NCI-H1694 (cell line): Measurements from ENCODE around the gene C10orf67.

ENCODE experiments used
- DNase-seq: peaks from one replicate; lab custom pipeline; 2025; lab: John Stamatoyannopoulos, UW

C10orf67 gene

DNA sequence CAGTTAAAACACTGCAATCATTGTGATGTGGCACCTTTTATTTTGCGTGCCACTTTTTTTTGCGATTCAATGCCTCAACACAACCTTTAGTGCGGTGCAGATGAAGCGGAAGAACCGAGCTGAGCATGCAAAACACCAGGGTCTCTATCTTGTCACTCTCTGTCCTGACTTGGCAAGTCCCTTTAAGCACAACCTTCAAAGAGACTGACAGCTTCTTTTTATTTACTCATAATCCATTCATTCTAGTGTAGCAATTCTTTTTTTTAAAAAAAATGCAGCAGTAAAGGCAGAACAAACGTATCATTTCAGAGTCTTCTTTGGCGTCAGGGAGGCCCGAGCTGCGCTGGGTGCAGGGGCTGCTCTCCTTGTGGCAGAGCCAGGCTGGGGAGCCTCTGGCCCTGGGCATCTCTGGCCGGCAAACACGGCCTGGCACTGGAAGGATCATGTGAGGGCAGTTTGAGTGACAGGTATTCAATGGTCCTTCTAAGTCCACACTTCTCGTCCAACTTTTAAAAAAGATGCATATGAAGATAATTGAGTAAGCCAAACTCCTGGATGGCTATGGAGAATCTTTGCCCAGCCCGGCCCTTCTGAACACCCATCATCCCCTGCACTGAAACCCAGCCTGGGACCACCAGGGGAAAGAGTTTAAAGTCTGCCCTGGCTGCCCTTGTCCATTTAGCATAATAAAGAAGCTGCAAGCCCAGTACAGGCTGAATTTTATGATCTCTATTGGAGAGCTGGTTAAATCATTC, 148.6 kb downstream of the C10orf67 start:
- no peak for DNase-seq

DNA sequence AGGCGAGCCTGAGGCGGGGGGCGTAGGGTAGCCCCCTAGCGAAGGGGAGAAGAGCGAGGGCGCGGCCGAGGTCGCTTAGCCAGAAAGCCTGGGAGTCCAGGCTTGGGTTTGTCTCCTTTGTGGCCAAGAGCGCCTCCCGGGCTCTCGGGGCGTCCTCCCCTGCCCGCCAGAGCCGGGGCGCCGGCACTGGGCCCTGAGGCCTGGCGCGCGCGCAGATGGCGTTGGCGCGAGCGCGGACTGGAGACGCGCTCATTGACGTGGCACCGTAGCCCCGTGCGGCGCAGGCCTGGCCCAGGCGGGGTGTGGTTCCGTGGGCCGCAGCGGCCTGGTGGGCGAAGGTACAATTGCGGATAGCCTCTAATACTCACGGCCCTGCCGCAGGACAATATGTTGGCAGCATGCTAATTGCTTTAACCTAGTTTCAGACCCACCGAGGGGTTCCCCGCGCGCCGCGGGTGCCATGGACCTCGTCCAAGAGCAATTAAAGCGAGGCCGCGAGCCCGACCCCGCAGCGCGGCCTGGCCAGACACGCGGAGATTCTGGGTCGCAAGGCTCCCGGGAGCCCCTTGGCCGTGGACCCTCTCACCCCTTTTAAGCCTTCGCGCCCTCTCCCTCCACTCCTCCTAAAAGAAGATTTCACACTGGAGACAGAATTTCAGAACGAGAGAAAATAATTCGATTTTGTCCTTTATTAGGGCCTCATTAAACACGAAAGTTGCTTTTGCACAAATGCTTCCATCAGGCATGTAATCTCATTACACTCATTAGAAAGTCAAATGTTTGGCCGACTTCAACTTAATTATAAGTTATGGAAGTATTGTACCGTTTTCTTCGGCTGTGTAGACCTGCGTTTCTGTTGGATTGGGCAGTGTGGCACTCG, 149.4 kb downstream of the C10orf67 start:
- no peak for DNase-seq

DNA sequence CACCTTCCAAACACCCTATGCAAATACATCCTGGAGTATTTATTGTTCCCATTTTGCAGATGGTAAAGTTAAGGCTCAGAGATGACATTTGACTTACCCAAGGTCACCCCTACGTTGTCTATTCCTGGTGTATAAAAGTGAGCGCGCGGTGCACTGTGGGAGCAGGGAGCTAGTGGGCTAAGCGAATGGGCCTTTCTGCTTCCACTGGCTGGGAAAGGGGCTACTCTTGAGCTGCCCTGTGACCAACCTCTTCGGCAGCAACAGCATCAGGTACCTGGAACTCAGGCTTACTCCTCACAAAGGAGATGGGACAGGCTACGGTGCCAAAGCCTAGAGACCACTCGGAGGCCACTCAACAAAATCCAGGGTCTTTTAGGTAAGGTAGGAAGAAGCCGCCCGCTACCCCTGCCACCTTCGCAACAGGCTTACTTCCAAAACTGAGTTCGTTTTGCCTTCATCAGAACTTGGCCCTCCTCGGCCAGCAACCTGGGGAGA, 150.1 kb downstream of the C10orf67 start:
- no peak for DNase-seq

DNA sequence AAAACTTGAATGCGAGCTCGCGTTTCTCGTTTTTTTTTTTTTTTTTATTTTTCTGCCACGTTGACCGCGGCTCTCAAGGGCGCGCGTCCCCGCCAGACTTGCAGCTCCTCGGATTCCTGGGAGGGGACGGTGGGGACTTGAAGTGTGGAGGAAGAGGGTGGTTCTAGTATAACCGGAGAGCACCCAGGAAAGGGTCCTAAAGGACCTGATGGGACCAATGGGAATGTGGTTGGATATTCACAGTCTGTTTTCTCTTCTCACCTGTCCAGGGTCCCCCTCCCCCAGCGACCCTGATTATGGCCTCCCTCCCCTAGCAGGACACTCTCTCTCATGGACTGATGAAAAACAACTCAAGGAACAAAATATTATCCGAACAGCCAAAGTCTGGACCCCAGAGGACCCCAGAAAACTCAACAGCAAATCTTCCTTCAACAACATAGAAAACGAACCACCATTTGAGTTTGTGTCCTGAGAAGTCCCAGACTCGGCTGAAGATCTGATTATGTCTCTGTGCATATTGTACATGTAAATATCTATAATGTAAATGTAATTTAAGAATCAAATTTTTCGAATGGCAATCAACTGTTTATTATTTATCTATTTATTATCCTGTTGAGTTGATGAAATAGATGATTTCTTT, 151.0 kb downstream of the C10orf67 start:
- DNase-seq = no peak

DNA sequence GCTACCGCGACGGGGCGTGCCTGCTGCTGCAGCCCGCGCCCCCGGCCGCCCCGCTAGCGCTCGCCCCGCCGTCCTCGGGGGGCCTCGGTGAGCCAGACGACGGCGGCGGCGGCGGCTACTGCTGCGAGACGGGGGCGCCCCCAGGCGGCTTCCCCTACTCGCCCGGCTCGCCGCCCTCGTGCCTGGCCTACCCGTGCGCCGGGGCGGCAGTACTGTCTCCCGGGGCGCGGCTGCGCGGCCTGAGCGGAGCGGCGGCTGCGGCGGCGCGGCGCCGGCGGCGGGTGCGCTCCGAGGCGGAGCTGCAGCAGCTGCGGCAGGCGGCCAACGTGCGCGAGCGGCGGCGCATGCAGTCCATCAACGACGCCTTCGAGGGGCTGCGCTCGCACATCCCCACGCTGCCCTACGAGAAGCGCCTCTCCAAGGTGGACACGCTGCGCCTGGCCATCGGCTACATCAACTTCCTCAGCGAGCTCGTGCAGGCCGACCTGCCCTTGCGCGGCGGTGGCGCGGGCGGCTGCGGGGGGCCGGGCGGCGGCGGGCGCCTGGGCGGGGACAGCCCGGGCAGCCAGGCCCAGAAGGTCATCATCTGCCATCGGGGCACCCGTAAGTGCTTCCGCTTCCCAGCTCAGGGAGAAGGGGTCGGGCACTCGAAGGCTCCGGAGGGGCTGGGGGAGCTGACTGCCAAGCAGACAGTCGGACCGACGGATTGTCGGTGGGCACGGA, 151.7 kb downstream of the C10orf67 start:
- no peak for DNase-seq

DNA sequence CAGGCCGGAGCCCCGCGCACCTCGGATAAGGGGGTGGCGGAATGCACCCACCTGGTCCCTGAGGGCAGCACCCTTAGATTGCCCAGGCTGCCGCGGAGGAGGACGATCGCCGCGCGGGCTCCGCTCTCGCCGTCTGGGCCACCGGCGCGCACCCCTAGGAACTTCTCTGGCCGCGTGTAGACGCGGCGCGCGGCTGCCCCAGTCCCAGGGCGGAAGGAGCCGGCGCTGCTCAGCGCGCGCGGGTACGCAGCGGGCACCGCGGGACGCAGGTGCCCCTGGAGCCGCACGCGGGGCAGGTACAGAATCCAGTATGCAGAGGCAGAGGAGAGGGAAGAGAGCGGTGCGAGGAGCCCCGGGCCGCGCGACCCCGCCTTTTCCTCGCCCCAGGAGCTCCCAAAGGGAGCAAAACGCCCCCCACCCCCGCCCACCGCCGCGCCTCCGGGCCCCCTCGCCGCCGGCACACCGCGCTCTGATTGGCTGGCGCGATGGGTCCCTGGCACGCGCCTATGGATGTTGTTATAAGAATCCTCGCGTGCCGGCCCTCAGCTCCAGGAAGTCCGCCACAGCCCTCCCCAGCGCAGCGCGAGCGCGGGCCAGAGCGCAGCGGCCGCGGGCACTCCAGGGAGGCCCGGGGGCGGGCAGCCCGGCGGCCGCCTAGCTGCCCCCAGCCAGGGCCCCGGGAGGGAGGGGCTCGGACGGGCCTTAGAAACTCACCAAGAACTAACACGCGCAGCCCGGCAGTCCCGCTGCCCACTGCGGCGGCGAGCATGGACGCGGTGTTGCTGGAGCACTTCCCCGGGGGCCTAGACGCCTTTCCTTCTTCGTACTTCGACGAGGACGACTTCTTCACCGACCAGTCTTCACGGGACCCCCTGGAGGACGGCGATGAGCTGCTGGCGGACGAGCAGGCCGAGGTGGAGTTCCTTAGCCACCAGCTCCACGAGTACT, 152.6 kb downstream of the C10orf67 start, which contains the start of gene PTF1A:
Gene PTF1A (plus strand): TSS at position 549 of the 948 bp plus-strand sequence. CDS start 219 bp downstream, at position 768.
- DNase-seq = no peak

DNA sequence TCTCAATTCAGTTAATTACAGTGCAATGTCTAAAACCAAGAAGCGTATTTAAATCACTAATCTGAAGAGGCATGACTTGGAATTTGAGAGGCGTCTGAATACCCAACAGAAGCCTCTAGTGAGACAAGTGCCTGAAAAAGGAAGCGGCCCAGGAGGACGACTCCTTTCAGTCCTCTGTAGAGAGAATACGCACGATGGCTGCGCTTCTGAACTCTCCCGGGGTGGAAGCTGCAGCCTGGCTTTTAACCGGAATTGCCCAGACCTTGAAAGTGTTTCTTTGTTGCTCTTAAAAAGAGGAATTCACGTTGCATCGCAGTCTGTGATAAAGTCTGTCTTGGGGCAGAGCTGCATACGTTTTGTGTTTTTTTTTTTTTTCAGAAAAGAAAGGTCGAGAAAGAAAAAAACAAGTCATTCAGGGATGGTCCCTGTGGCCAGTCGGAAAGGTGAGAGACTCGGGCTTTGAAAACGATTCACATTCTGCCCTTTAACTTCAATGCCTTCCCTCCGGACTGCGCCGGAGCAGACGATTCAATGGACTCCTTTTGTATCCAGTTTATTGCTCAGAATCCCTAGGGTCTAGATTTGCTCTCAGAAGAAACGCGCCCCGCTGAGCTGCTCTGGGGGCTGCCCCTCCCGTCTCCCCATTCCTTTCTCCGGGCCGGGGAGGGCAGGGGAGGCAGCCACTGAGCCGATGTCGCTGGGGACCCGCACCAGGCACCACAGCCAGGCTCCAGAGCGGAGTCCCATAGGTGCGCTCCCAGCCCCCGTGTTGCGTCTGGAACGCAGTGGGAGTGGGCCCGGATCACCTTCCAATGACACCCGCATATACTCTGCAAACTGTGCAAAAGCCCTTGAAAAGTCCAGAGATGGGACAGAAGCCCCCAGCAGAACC, 153.5 kb downstream of the C10orf67 start:
- DNase-seq = no peak

DNA sequence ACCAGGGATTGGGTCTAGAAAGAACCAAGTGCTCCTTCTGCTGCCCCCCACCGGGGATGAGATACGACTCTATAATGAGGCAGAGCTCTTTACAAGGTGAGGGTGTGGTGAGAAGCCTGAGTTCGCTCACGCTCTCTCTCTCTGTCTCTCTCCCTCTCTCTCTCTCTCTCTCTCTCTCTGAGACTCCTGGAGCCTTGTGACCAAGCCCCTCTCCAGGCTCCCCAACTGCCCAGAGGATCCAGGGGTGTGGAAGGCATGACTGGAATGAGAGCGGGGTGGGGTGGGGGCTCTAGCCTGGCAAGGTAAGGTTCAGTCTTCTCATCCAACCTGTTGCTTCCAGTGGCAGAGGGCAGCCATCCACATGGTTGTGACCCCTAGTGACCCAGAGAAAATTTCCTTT, 155.6 kb downstream of the C10orf67 start:
- no peak for DNase-seq

DNA sequence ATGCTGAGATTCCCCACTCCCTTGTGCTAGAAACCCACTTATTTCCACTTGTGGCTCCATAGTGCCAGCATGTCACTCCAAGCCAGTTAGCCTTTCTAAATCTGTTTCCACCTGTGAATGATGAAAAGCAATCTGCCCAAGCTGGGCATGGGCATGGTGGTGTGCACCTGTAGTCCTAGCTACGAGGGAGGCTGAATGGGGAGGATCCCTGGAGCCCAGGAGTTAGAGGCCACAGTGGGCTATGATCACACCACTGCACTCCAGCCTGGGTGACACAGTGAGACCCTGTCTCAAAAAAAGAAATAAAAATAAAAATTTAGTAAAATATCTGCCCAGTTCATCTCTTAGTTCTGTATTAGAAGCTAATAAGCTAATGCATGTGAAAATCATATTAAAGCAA, 157.4 kb downstream of the C10orf67 start:
- no peak for DNase-seq

DNA sequence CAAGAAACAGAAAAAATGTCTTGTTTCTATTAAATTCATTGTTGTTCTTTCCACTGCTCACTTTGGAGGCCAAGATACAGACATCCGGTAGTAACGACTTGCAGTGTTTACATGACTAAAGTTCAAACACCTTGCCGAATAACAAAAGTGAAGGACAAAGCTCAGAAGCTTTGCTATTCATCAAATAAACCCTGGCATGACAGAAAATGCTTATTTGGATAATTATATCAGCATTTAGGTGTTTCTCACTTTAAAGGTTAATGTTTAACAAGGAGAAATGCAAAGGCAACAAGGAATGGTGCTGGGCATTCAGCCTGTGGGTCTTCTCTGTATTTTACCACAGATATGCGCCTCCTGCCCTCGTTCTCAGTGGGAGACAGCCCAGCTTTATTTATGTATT, 157.9 kb downstream of the C10orf67 start:
- DNase-seq = no peak

DNA sequence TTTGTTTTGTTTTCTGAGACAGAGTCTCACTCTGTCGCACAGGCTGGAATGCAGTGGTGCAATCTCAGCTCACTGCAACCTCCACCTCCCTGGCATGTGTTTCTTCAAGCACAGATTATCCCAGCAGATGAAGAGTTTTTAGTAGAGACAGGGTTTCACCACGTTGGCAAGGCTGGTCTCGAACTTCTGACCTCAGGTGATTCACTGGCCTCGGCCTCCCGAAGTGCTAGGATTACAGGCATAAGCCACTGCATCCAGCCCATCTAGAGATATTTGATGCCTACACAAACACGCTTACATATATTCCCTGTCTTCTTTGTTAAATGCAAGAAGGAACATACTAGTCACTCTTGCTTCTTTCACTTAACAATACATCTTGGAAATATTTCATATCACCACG, 158.4 kb downstream of the C10orf67 start:
- no peak for DNase-seq

DNA sequence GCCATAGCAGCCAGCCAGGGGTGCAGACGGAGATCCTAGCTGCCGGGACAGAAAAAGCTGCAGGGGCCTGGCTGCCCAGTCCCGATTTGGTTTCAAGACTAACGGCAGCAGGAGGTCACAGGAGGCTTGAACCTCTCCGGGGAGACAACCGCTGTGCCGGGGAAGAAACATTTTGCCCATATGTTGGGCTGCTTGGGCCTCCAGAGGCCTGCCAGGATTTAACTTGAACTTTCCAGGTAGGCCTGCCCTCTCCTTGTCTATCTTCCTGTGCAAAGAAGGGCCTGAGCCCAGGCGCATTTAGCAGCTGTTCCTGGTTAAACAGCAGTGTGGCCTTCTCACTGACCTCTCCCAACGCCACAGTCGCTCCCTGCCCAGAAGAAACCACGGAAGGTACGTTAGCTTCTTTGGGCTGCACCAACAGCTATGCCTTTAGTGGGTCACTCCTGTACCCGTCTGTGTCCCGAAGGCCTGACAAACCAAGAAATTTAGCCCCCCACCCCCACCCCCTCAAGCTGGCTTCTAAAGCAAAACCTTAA, 169.6 kb downstream of the C10orf67 start:
- DNase-seq = no peak

DNA sequence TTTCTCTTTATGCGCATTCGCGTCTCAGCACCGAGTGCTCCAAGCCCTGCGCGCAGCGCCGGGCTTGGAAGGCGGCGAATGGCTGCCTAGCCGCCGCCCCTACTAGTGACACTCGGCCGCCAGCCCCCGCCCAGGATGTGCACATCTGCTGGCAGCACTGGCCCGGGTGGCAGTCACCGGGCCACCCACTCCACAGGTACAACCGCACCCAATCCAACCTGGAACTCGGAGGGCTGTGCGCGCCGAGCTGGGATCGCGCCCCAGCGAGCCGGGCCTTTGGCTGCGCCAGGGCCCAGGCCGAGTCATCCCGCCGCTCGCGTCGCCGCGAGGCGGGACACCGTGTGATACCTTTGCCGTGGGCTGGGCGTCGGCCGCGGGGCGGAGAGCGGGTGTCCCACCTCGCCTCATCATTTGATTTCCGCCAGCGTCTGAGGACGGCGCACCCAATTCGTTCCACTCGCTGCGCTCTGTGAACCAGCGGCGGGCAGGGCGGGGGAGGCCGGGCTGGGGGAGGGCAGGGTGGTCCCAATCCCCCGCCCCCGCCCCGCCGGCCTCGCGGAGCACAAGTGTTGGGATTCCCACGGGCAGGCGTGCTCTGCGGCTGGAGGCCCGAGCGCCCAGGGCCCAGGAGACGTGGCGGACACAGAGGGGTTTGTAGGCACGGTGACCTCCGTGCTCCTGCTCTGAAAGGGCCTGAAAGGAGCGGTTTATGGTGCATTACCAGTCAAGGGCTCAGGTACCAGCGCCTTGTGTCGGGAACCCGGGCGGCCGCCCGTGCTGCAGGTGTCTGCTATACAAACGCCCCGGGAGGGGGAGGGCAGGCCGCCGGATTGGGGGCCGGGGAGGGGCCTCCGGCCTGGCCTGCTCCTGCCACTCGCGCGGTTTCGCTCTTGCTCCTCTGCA, 170.3 kb downstream of the C10orf67 start:
- DNase-seq = no peak

DNA sequence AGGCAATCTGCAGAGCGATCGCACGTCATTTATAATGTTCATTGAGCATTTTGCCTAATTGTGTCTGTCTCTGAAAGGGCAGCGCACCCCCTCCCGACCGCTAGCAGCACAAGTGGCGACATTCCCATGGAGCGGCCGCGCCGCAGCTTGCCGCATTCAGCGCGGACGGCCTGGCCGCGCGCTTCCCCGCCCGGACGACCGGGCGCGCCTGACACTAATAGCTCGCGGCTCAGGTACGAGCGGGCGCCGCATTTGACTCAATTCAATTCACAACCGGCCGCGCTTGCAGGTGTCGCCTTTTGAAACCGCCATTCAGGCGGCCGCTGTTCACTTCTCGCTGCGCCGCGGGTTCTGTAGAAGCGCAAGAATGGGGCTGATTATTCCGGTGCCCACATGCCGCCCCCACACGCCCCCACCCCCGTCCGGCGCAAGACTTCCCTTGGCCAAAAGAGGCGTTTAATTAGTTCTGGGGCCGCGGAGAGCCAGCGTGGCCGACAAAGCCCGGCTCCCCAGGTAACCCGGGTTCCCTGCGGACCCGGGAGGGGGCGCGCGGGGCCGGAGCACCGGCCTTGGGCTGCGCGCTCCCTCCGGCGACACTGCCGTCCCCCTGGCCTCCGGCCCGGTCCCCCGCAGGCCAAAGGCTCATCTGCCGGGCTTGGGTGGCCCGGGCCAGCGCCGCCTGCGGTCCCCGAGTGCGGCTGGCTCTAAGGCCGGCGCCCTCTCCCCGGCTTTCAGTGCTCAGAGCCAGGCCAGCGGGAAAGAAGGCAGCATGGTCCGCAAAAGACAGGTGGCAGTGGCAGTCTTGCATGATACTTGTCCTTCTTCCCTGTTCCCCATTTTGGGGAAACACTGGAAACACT, 171.2 kb downstream of the C10orf67 start:
- DNase-seq = no peak

DNA sequence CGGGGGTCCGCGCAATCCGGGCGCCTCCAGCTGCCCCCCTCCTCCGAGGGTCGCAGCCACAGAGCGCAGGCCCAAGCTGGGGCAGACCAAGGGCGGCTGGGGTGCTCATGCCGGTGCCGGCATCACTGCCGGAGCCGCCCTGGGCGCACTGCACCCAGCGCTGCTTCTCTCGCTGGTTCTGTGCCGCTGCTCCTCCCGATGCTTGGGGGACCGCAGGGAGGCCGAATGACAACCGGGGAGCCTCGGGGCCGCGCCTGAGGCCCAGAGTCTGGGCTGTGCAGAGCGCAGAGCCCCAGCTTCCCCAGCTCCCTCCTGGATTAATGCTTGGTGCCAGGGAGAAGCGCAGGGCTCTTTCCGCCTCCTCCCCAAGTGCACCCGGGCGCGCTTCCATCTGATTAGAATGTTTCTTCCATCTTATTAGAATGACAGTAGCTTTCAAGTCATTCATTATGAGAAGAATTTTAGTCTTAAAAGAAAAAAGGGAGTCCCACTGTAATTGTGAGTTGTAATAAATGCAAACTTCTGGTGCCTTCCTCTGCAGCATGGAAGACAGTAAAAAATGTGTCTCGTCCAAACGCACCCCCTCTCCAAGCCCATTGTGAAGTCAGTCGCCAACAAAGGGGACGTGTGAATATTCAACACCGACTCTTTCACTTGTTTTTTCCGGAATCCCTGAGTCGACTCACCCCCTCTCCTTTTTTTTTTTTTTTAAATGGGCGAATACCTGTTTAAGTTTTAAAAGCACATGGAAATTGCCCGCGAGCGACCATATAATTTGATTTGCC, 172.0 kb downstream of the C10orf67 start:
- DNase-seq = no peak

DNA sequence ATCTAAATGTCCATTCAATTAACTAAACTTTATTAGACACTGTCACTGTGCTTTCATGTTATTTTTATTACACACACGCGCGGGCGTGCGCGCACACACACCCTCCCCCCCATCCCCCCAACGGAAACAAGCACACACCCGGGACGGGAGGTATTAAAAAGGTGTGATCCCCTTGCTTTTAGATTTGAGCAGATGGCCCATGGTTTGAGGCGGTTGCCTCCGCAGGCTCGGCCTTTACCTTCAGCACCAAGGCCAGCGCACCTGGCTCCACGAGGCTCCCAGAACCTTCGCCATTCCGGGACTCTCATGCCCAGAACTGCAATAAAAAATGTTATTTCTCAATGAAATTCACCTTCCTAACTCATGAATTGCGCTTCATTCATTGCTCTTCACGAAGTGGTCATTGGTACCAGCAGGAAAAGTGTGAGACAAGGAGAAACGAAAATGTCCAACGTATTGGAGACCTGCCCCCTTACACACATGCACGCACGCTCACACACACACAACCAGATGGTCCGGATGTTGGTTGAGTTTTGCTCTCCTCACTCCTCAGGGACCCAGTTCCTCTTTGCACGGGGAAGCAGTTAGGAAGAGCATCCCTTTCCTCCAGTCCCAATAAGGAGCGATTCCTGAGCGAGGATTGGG, 173.2 kb downstream of the C10orf67 start:
- no peak for DNase-seq
